OCI-LY1 (cell line): ENCODE results near the gene DUS3L.

Source experiments
- H2AFZ ChIP-seq: fragments of 200-600 bp; sonication (generic), shearing (Covaris generic); 2 replicates; pipeline ENCODE4 v1.6.0; 2014; ENCODE audit warnings: antibody characterized with exemption, mild to moderate bottlenecking, low read length
- H3F3A ChIP-seq: fragments of 200-600 bp; sonication (generic), shearing (Covaris generic); 2 replicates; pipeline ENCODE4 v1.6.0; 2014; ENCODE audit warnings: mild to moderate bottlenecking, antibody characterized with exemption, low read length, moderate library complexity; ENCODE audit not compliant: insufficient read depth
- H3K27ac ChIP-seq: fragments of 200-600 bp; sonication (generic); 2 replicates; pipeline ENCODE4 v1.5.1; 2014; ENCODE audit warnings: low read length, mixed run types, mild to moderate bottlenecking, low read depth; ENCODE audit not compliant: poor library complexity, severe bottlenecking
- H3K27me3 ChIP-seq: fragments of 200-600 bp; sonication (generic); 2 replicates; pipeline ENCODE4 v1.6.0; 2014; ENCODE audit warnings: antibody characterized with exemption, mild to moderate bottlenecking, low read length, moderate library complexity; ENCODE audit not compliant: insufficient read depth
- H3K36me3 ChIP-seq: fragments of 200-600 bp; sonication (generic); 2 replicates; pipeline ENCODE4 v1.6.1; 2014; ENCODE audit warnings: mild to moderate bottlenecking, antibody characterized with exemption, low read length, moderate library complexity, mixed read lengths; ENCODE audit not compliant: insufficient read depth
- H3K4me1 ChIP-seq: fragments of 200-600 bp; sonication (generic); 2 replicates; pipeline ENCODE4 v1.5.1; 2014; ENCODE audit warnings: mild to moderate bottlenecking, low read length, moderate library complexity; ENCODE audit not compliant: insufficient read depth, severe bottlenecking
- H3K4me2 ChIP-seq: fragments of 200-600 bp; sonication (generic), shearing (Covaris generic); 2 replicates; pipeline ENCODE4 v1.6.1; 2014; ENCODE audit warnings: low read length
- H3K4me3 ChIP-seq: fragments of 200-600 bp; sonication (generic); 2 replicates; pipeline ENCODE4 v1.5.1; 2014; ENCODE audit warnings: low read length, low read depth, mild to moderate bottlenecking, mixed read lengths; ENCODE audit not compliant: poor library complexity, severe bottlenecking
- H3K79me2 ChIP-seq: fragments of 200-600 bp; shearing (Covaris generic); 2 replicates; pipeline ENCODE4 v1.6.1; 2016; ENCODE audit warnings: mixed run types, low read length, mixed read lengths; ENCODE audit not compliant: insufficient read depth
- H3K9ac ChIP-seq: fragments of 200-600 bp; sonication (generic), shearing (Covaris generic); 2 replicates; pipeline ENCODE4 v1.6.1; 2014; ENCODE audit warnings: mild to moderate bottlenecking, low read length, mixed read lengths
- H3K9me2 ChIP-seq: fragments of 200-600 bp; sonication (generic), shearing (Covaris generic); 2 replicates; pipeline ENCODE4 v1.6.1; 2014; ENCODE audit warnings: low read depth, mild to moderate bottlenecking, low read length, mixed read lengths
- H3K9me3 ChIP-seq: fragments of 200-600 bp; shearing (Covaris generic); 2 replicates; pipeline ENCODE4 v1.6.1; 2014; ENCODE audit warnings: low read length, mixed read lengths
- H4K20me1 ChIP-seq: fragments of 200-600 bp; sonication (generic), shearing (Covaris generic); 2 replicates; pipeline ENCODE4 v1.6.0; 2016; ENCODE audit warnings: mild to moderate bottlenecking, low read length; ENCODE audit not compliant: insufficient read depth
- EZH2 ChIP-seq: fragments of 200-600 bp; sonication (generic), shearing (Covaris generic); IDR thresholded peaks from 2 replicates; pipeline ENCODE4 v1.8.0; 2017; ENCODE audit warnings: borderline replicate concordance, mixed run types, mild to moderate bottlenecking, antibody characterized with exemption, low read length, moderate library complexity, mixed read lengths
- TF ChIP-seq, protein P1 (sequence below): fragments of 200-600 bp; sonication (generic), shearing (Covaris generic); IDR thresholded peaks from 2 replicates; pipeline ENCODE4 v1.5.1; 2017; ENCODE audit warnings: mild to moderate bottlenecking, antibody characterized with exemption, low read length, moderate library complexity, mixed read lengths

The DUS3L gene

GRCh38 chr19:5787409-5788182 is 3.4 kb downstream of the DUS3L start:
- Histone ChIP-seq H3K9ac (no peak overlapping the region), H3K4me2 (no peak overlapping the region), H3K4me3 (no peak overlapping the region), H2AFZ (no peak overlapping the region), H3K9me2 (no peaks in the 10 kb centered on the region), H3K79me2 (no peaks in the 10 kb centered on the region), H3K4me1 (peaks cover 8% of the 10 kb centered on the region), H3K9me3 (no peaks in the 10 kb centered on the region), H4K20me1 (no peaks in the 10 kb centered on the region), H3F3A (no peaks in the 10 kb centered on the region), H3K36me3 (peaks cover 72% of the 10 kb centered on the region), H3K27me3 (no peaks in the 10 kb centered on the region), H3K27ac (no peak overlapping the region)
- no peak for TF ChIP-seq EZH2
- TF ChIP-seq, protein P1, sequence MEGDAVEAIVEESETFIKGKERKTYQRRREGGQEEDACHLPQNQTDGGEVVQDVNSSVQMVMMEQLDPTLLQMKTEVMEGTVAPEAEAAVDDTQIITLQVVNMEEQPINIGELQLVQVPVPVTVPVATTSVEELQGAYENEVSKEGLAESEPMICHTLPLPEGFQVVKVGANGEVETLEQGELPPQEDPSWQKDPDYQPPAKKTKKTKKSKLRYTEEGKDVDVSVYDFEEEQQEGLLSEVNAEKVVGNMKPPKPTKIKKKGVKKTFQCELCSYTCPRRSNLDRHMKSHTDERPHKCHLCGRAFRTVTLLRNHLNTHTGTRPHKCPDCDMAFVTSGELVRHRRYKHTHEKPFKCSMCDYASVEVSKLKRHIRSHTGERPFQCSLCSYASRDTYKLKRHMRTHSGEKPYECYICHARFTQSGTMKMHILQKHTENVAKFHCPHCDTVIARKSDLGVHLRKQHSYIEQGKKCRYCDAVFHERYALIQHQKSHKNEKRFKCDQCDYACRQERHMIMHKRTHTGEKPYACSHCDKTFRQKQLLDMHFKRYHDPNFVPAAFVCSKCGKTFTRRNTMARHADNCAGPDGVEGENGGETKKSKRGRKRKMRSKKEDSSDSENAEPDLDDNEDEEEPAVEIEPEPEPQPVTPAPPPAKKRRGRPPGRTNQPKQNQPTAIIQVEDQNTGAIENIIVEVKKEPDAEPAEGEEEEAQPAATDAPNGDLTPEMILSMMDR, result no peak

GRCh38 chr19:5786593-5787408 is 4.2 kb downstream of the DUS3L start:
- Histone ChIP-seq H2AFZ (no peak overlapping the region), H3K27ac (no peak overlapping the region), H3K4me1 (peaks cover 8% of the 10 kb centered on the region), H3K4me2 (no peak overlapping the region), H3K9me2 (no peaks in the 10 kb centered on the region), H3K4me3 (no peak overlapping the region), H3K9ac (no peak overlapping the region), H3K79me2 (no peaks in the 10 kb centered on the region), H3F3A (no peaks in the 10 kb centered on the region), H3K27me3 (no peaks in the 10 kb centered on the region), H3K9me3 (no peaks in the 10 kb centered on the region), H3K36me3 (peaks cover 72% of the 10 kb centered on the region), H4K20me1 (no peaks in the 10 kb centered on the region)
- no peak for TF ChIP-seq EZH2
- TF ChIP-seq, protein P1, result no peak

GRCh38 chr19:5785423-5785822 is 5.5 kb downstream of the DUS3L start:
- H3K4me2 ChIP-seq, result no peak overlapping the region
- H3K36me3 ChIP-seq, result peaks cover 72% of the 10 kb centered on the region
- H3K9me3 ChIP-seq, result no peaks in the 10 kb centered on the region
- H3K79me2 ChIP-seq, result no peaks in the 10 kb centered on the region
- TF ChIP-seq, protein P1, result no peak
- TF ChIP-seq EZH2, result no peak
- peaks cover 8% of the 10 kb centered on the region for H3K4me1 ChIP-seq
- no peaks in the 10 kb centered on the region for H3K9me2 ChIP-seq
- no peaks in the 10 kb centered on the region for H3F3A ChIP-seq
- no peak overlapping the region for H3K4me3 ChIP-seq
- no peak overlapping the region for H2AFZ ChIP-seq
- no peak overlapping the region for H3K27ac ChIP-seq
- H4K20me1 ChIP-seq, result no peaks in the 10 kb centered on the region
- no peak overlapping the region for H3K9ac ChIP-seq
- H3K27me3 ChIP-seq, result no peaks in the 10 kb centered on the region
